Stimulated activated CD8-positive, alpha-beta memory T cell treated with anti-CD3 and anti-CD28 coated beads, Interleukin-4, amount 100 ng/mL, for 24 hours (primary cell): ENCODE measurements around the gene GRIP2.

Experiments
- DNase-seq: peaks from one replicate; pipeline ENCODE4 v3.0.0-alpha.2; 2020; ENCODE audit warnings: low read depth

Gene GRIP2

GRCh38 chr3:14483286-14483685 lies 56.9 kb downstream of the GRIP2 start:
- no peak for DNase-seq

GRCh38 chr3:14482271-14482721 lies 57.8 kb downstream of the GRIP2 start:
- DNase-seq = no peak

- DNase-seq = no peak
These were observed 58.5 kb downstream of the GRIP2 start for GRCh38 chr3:14481646-14482036.

- no peak for DNase-seq
These were observed 59.0 kb downstream of the GRIP2 start for GRCh38 chr3:14481018-14481645.

GRCh38 chr3:14480207-14481017 lies 59.7 kb downstream of the GRIP2 start:
- no peak for DNase-seq

- DNase-seq = no peak
These were observed 60.6 kb downstream of the GRIP2 start for GRCh38 chr3:14479591-14479990.

- no peak for DNase-seq
These were observed 61.1 kb downstream of the GRIP2 start for GRCh38 chr3:14478956-14479550.

GRCh38 chr3:14477311-14477935 lies 62.7 kb downstream of the GRIP2 start:
- no peak for DNase-seq

GRCh38 chr3:14476583-14477265 lies 63.4 kb downstream of the GRIP2 start:
- no peak for DNase-seq

GRCh38 chr3:14475621-14476020 lies 64.5 kb downstream of the GRIP2 start:
- no peak for DNase-seq

- DNase-seq = no peak
These were observed 65.6 kb downstream of the GRIP2 start for GRCh38 chr3:14474363-14475081.

- no peak for DNase-seq
These were observed 66.7 kb downstream of the GRIP2 start for GRCh38 chr3:14473411-14473891.

- DNase-seq = no peak
These were observed 67.4 kb downstream of the GRIP2 start for GRCh38 chr3:14472471-14473351.

- DNase-seq = no peak
These were observed 68.5 kb downstream of the GRIP2 start for GRCh38 chr3:14471690-14472089.

- DNase-seq = no peak
These were observed 69.1 kb downstream of the GRIP2 start for GRCh38 chr3:14471016-14471415.

GRCh38 chr3:14470461-14470860 lies 69.7 kb downstream of the GRIP2 start:
- no peak for DNase-seq

- no peak for DNase-seq
These were observed 71.5 kb downstream of the GRIP2 start for GRCh38 chr3:14468621-14468981.

- no peak for DNase-seq
These were observed 72.1 kb downstream of the GRIP2 start for GRCh38 chr3:14467814-14468620.

- DNase-seq = no peak
These were observed 73.8 kb downstream of the GRIP2 start for GRCh38 chr3:14466179-14466903.
